Duodenal mucosa (tissue), 2 donors: ENCODE data around the gene GATA6.
A peak's percentile ranks its signal among the peaks of the same experiment; 100 is the strongest.

Experiments used
- H3K27ac ChIP-seq: one replicate; pipeline ENCODE4 v1.7.0; 2013; ENCODE audit warnings: low read depth, low read length
- H3K27me3 ChIP-seq, 2 donors: one replicate each; pipeline ENCODE4 v1.7.0; 2013; ENCODE audit warnings: low read length in 2 of 2, control low read depth in 1 of 2; ENCODE audit not compliant: insufficient read depth in 2 of 2, control insufficient read depth in 1 of 2
- H3K36me3 ChIP-seq, 2 donors: one replicate each; pipeline ENCODE4 v1.7.0; 2013; ENCODE audit warnings: low read length in 2 of 2, control low read depth in 1 of 2; ENCODE audit not compliant: insufficient read depth in 2 of 2, control insufficient read depth in 1 of 2
- H3K4me1 ChIP-seq, 2 donors: one replicate each; pipeline ENCODE4 v1.7.0; 2013; ENCODE audit warnings: low read length in 2 of 2, control low read depth in 1 of 2; ENCODE audit not compliant: insufficient read depth in 2 of 2, control insufficient read depth in 1 of 2
- H3K4me3 ChIP-seq, 2 donors: one replicate each; pipeline ENCODE4 v1.7.0; 2013; ENCODE audit warnings: low read length in 2 of 2, low read depth in 1 of 2
- H3K9ac ChIP-seq, 2 donors: one replicate each; pipeline ENCODE4 v1.7.0; 2013; ENCODE audit warnings: low read length in 2 of 2, low read depth in 1 of 2
- H3K9me3 ChIP-seq, 2 donors: one replicate each; pipeline ENCODE4 v1.7.0; 2013; ENCODE audit warnings: low read length in 2 of 2, control low read depth in 1 of 2; ENCODE audit not compliant: control insufficient read depth in 1 of 2

The GATA6 gene

DNA sequence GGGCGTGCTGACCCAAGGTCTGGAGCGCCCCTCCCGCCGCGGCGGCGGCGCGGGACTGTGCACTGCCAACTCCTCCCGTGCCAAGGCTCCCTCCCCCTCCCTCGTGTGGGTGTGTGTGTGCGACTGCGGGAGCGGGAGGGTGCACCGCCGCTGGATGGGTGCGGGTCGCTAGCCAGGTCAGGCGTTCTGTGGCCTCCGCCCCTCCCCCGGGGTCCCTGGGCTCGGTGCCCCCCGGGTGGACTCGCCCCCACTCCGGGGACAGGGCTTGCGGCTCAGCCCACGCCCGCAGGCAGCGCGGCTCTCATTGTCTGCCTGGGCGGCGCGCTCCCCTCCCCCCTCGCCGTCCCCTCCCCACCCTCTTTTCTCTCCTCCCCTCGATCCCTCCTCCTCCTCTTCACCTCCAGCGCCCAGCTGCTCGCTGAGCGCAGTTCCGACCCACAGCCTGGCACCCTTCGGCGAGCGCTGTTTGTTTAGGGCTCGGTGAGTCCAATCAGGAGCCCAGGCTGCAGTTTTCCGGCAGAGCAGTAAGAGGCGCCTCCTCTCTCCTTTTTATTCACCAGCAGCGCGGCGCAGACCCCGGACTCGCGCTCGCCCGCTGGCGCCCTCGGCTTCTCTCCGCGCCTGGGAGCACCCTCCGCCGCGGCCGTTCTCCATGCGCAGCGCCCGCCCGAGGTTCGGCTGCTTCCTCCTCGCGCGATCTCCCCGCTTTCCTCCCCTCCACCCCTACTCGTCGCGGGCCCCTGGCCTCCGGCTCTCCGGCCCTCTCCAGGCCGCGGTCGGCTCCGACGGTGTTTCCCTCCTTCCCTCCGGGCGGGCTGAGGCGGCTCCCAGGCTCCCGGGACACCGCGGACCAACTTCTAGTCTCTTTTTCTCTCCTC, at the start of gene GATA6:
TSS of gene GATA6 (plus strand) at position 579 of the 878 bp plus-strand sequence. CDS start 1,556 bp downstream, outside the sequence.
- no peaks in the 10 kb centered on the region for H3K9me3 ChIP-seq
- peaks cover 8 to 9% of the 10 kb centered on the region in 2 donors for H3K36me3 ChIP-seq
- H3K4me1 ChIP-seq = peaks cover 4 to 6% of the 10 kb centered on the region in 2 donors
- peak within 1 kb of the TSS; percentile 90 to 91 for H3K9ac ChIP-seq
- H3K27ac ChIP-seq = peak within 1 kb of the TSS; percentile 90
- peaks cover 19 to 22% of the 10 kb centered on the region in 2 donors for H3K27me3 ChIP-seq
- H3K4me3 ChIP-seq = peak within 1 kb of the TSS; percentile 85 to 89

DNA sequence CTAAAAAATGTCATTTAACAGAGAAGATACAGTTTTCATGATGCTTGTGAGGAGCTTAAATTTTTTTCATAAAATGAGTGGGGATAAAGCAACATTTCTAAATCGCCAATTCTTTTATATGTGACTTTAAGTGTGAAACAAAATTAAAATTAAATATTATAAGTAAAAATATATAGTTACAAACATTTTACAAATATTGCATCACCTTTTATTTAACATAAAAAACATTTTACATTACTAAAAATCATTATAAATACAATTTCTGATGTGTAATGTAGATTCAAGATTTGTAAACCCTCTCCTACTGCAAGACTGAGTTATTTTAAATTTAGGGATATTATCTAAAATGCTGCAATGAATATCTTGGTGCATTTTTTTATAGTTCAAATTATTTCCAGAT, 44.4 kb upstream of the GATA6 start:
- Histone ChIP-seq H3K4me3 (no peak overlapping the region), H3K36me3 (no peaks in the 10 kb centered on the region), H3K9me3 (no peaks in the 10 kb centered on the region), H3K27ac (no peak overlapping the region), H3K27me3 (no peaks in the 10 kb centered on the region), H3K9ac (no peak overlapping the region), H3K4me1 (peaks cover 0 to 5% of the 10 kb centered on the region in 2 donors)

DNA sequence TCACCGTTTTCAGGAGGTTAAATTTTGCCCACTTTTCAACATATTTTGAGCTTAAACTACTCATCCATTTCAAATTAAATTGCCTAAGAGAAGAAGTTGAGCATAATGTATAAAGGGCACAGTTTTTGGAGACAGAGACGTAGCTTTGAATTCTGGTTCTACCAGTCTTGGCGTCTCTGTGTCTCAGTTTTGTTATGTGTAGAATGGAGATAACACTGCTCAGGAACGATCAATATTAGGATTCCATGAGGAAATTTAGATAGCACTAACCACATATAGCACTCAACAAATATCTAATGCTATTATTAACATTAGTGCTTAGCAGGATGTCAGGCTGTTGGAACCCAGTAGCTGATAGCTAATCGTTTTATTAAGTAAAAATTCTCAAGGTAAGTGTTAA, 40.4 kb upstream of the GATA6 start:
- Histone ChIP-seq H3K36me3 (no peaks in the 10 kb centered on the region), H3K27ac (no peak overlapping the region), H3K27me3 (no peaks in the 10 kb centered on the region), H3K9ac (no peak overlapping the region), H3K4me1 (peaks cover 0 to 5% of the 10 kb centered on the region in 2 donors), H3K9me3 (no peaks in the 10 kb centered on the region), H3K4me3 (no peak overlapping the region)

DNA sequence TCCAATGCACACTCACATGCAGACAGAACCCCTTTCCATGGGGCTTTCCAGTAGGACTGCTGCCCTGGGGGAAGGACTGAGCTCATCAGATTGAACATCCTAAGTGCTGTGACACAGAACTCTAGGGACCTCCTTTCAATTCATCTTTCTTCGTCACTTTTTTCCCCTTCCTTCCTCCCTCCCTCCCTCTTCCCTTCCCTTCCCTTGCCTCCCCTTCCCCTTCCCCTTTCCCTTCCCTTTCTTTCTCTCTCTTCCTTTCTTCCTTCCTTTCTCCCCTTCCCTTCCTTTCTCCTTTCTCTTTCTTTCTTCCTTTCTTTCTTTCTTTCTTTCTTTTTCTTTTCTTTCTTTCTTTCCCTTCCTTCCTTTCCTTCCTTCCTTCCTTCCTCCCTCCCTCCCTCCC, 39.6 kb upstream of the GATA6 start:
- H3K9ac ChIP-seq = no peak overlapping the region
- no peaks in the 10 kb centered on the region for H3K36me3 ChIP-seq
- H3K27me3 ChIP-seq = no peaks in the 10 kb centered on the region
- H3K4me3 ChIP-seq = no peak overlapping the region
- H3K9me3 ChIP-seq = no peaks in the 10 kb centered on the region
- no peak overlapping the region for H3K27ac ChIP-seq
- peaks cover 0 to 5% of the 10 kb centered on the region in 2 donors for H3K4me1 ChIP-seq

DNA sequence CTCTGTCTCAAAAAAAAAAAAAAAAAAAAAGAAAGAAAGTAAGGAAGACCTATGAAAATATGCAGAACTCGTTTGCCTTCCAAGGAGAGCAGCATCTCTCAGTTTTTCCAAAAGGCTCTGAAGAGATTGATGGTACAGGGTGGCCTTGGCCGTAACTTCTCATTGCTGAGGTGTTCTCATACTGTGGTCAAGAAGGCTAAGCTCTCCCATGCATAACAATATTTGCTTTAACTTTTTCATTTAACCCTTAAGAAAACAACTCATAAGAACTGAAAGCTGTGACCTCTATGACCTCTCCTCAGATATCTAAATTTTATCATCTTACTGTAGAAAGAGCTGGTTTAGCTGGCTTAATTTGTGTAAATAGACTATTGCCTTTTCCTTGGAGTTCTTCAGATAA, 37.1 kb upstream of the GATA6 start:
- H3K9ac ChIP-seq = no peak overlapping the region
- H3K27me3 ChIP-seq = no peaks in the 10 kb centered on the region
- H3K9me3 ChIP-seq = no peaks in the 10 kb centered on the region
- no peak overlapping the region for H3K27ac ChIP-seq
- H3K4me1 ChIP-seq = peaks cover 0 to 5% of the 10 kb centered on the region in 2 donors
- no peak overlapping the region for H3K4me3 ChIP-seq
- no peaks in the 10 kb centered on the region for H3K36me3 ChIP-seq

DNA sequence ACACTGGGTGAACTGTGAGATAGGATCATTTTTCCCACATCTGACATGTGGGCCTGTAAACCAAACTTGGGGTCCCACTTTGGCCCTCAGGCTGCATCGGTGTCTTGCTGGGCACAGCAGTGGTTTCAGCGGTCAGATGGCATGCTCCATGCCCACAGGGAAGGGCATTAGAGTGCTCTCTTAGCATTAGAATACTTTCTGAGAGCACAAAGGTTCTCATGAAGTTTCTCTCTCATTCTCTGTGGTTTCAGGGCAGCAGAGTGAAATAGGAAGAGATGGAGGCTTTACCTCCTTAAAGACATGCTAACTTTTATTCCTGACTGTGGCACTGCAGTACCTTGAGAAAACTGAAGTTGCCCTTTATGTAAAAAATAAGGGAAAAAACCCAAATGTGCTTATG, 36.6 kb upstream of the GATA6 start:
- Histone ChIP-seq H3K27ac (no peak overlapping the region), H3K9ac (no peak overlapping the region), H3K4me1 (peaks cover 0 to 5% of the 10 kb centered on the region in 2 donors), H3K27me3 (no peaks in the 10 kb centered on the region), H3K9me3 (no peaks in the 10 kb centered on the region), H3K4me3 (no peak overlapping the region), H3K36me3 (no peaks in the 10 kb centered on the region)

DNA sequence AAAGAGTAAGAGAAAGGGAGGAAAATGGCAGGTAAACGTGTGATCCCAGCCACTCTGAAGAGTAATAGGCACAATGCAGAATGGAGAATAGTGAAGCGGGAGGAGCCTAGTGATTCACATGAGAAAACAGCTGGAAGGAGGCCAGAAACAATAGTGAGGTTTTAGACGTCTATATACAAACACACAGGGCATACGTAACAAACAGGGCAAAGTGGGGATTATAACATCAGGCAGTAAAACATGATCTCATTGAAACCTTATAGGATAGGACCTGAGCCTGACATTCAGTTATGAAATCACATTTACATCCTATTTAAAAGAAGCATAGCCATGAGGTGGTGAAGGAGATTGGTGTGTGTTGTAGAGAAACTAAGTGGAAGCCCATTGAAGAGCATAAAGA, 33.0 kb upstream of the GATA6 start:
- H3K4me3 ChIP-seq = no peak overlapping the region
- no peaks in the 10 kb centered on the region for H3K9me3 ChIP-seq
- no peaks in the 10 kb centered on the region for H3K27me3 ChIP-seq
- no peaks in the 10 kb centered on the region for H3K4me1 ChIP-seq
- no peak overlapping the region for H3K27ac ChIP-seq
- no peaks in the 10 kb centered on the region for H3K36me3 ChIP-seq
- H3K9ac ChIP-seq = no peak overlapping the region

DNA sequence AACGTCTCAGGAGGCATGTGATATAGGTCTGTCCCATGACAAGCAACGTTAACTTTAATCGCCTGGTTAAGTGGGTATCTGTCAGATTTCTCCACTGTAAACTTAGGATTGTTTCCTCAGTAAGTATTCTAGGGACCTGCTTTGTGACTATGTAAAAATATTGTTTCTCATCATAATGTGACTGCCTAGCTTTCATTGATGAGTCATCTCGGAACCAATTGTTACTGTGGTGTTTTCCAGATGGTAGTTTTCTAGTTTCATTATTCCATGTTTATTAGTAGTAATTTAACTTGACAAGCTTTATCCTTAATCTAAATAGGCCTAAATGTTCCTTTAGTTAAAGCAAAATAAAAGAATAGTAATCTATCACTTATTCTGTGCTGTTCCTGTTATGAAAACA, 28.2 kb upstream of the GATA6 start:
- Histone ChIP-seq H3K9ac (no peak overlapping the region), H3K4me3 (no peak overlapping the region), H3K9me3 (no peaks in the 10 kb centered on the region), H3K27ac (no peak overlapping the region), H3K36me3 (no peaks in the 10 kb centered on the region), H3K4me1 (no peaks in the 10 kb centered on the region), H3K27me3 (no peaks in the 10 kb centered on the region)

DNA sequence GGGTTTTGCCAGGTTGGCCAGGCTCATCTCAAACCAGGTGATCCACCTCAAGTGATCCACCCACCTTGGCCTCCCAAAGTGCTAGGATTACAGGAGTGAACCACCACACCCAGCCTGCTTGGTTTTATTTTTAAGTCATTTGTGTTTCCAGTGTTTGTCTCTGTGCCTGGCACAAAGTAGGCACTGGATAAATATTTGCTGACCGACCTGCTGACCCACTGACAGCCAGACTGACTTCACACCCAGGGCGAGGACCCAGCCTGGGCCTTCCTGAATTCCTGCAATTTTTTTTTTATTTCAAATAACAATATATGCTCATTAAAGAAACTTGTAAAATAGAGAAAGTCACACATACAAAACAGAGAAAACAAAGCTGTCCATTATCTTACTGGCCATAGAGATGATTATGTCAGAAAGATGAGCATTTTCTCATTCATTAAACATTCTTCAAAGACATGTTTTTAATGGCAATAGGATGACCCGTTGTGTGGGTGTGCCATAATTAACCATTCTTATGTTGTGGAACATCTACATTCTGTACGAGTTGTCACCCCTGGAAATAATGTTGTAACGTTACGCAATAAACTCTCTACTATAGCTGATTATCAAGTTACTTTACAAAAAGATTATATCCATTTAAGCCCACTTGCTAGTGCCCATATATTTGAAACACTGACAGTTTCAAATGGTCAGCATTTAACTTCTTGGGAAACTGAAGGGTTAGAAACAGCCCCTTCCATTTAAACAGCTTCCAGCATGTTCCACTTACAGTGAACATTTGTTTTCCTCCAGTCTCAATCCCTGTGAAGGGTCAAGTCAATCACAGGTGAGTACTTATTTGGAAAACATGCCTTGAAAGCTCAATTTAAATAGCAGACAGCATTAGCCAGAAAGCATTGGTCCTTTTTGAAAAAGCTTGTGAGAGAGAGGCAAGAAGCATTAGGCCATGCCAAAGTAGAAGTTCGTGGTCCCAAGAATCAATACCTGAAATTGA, 25.7 kb upstream of the GATA6 start:
- Histone ChIP-seq H3K4me3 (no peak overlapping the region), H3K9ac (no peak overlapping the region)

DNA sequence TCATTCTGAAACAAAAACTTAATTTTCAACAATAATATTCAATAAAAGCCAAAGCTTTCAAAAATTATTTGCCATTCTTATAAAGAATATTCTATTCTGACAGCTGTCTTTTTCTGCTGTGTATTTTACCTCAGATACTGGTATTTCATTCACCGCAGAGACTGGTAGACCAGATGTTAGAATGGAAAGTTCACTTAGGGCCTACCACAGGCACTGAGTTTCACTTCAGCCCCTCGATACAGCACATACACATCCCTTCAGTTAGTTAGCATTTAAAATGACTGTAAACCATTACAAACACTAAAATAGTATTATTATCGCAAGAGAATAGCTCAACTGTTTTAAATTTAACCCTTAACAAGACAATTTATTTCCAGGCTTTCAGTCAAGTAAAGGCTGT, 24.2 kb upstream of the GATA6 start:
- H3K36me3 ChIP-seq = no peaks in the 10 kb centered on the region
- no peak overlapping the region for H3K9ac ChIP-seq
- no peaks in the 10 kb centered on the region for H3K27me3 ChIP-seq
- H3K27ac ChIP-seq = no peak overlapping the region
- no peaks in the 10 kb centered on the region for H3K4me1 ChIP-seq
- H3K4me3 ChIP-seq = no peak overlapping the region
- H3K9me3 ChIP-seq = no peaks in the 10 kb centered on the region

More for the DNA sequence above, 25.7 kb upstream of the GATA6 start:
- no peak overlapping the region for H3K27ac ChIP-seq
- no peaks in the 10 kb centered on the region for H3K36me3 ChIP-seq
- no peaks in the 10 kb centered on the region for H3K4me1 ChIP-seq
- H3K27me3 ChIP-seq = no peaks in the 10 kb centered on the region
- H3K9me3 ChIP-seq = no peaks in the 10 kb centered on the region
